HG03025 (cell line): Measurements from ENCODE around the gene TRAPPC6A.

Experiments
- ATAC-seq: cut with Tn5 transposase; IDR thresholded peaks from one replicate; pipeline ENCODE4 v1.9.1; 2021; ENCODE audit warnings: mild to moderate bottlenecking, moderate library complexity; ENCODE audit not compliant: unreplicated experiment, low FRiP score

Gene TRAPPC6A

DNA sequence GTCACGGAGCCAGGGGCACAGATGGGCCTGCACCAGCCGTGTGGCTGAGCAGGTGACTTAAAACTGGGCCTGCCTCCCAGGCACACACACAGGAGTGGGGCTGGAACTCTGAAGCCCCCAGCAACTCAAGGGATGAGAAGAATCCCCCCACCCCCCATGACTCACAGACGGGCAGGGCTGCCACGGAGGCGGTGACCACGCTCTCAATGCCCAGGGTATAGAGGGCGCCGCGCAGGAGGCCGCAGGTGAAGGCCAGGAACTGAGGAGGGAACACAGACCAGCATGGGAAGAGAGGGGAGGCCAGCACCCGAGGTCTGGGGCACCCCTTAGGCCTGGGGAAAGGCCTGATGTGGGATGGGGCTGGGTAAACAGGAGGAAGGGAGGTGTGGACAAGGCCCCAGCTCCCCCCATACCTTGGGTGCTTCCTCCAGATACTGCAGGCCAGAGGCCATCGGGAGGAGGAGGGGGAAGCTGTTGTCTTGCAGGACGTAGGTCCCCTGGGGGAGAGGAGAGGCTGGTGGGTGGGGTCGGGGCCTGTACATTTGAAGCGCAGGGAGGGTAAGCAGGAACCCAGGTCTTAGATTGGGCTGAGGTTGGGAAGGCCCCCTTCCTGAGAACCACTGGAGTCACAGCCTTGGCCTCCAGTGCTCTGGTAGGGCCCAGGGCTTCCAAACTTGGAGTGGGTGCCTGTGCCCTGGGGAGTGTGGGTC lies 14.1 kb downstream of the TRAPPC6A start:
- no peak for ATAC-seq

DNA sequence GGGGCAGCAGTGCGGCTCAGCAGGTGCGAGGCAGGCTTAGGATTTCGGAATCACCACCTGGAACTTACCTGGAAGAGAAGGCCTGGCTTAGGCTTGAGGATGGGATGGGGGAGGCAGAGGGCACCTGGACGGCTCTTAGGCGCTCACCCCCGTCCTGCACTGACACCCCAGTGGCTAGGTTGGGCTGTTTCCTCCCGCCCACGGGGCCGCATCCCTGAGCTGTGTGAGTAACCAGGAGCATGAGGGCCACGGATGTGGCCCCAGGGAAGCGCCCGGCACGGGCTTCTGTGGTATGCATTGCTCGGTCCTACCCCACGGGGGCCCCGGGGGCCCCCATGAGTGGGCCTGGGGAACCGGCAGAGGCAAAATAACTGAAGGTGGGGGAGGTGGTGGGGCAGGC lies 14.9 kb downstream of the TRAPPC6A start:
- ATAC-seq = no peak

DNA sequence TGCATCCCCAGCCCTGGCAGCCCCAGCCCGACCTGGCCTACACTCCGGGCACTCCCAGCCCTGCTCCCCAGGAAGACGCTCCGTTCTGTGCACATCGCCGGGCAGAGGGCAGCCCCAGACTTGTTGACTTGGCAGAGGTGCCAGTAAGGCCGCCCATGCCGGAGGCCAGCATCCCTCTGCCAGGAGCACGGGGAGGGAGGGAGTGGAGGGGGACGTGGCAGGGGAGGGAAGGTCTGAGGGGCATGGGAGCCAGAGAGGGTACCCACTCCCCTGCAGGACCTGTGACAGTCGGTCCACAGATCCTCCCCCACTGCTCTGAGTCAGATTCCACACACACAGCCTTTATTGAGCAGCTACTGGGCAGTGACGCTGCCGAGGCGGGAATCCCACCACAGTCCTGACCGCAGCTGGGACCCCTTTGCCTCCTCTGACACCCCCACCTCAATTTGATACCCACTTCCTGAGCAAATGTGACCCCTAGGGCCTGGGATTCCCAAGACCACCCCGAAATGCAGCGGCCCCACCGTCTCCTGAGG lies 15.4 kb downstream of the TRAPPC6A start:
- no peak for ATAC-seq

DNA sequence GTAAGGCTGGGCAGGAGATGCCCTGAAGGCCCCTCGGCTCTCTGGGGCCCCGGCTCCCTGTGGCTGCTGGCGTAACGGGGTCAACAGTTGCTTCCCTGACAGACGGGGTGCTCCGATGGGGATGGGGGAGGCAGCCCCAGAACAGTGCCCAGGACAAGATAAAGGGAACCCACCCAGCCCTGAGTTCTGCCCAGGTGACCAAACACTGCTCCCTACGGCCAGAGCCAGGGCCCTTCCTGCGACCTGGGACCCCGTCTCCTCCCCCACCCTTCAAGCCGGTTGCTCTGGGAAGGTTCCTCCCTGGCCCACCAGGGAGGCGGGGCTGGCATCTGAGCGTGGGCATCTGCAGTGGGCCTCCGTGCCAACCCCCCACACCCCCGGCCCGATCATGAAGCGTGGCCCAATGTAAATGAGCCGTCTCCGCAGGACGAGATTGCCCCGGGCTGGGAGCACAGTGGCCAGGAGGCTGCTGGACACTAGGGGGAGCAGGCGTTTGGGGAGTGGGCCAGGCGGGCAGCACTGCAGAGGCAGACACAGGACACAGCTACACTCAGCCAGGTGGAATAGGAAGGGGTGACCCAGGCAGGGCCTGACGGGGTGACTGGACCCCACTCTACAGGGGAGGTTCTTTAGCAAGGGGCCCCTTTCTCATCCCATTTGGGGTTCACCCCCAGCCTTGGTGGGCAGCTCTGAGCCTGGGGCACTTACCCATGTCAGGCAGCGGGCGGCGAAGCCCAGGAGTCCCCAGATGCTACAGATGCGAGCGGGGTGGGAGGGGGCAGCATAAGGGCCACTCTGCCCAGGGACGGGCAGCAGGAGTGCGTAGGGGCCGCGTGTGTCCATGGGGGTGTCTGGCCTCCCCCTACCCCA lies 16.1 kb downstream of the TRAPPC6A start:
- ATAC-seq = no peak

DNA sequence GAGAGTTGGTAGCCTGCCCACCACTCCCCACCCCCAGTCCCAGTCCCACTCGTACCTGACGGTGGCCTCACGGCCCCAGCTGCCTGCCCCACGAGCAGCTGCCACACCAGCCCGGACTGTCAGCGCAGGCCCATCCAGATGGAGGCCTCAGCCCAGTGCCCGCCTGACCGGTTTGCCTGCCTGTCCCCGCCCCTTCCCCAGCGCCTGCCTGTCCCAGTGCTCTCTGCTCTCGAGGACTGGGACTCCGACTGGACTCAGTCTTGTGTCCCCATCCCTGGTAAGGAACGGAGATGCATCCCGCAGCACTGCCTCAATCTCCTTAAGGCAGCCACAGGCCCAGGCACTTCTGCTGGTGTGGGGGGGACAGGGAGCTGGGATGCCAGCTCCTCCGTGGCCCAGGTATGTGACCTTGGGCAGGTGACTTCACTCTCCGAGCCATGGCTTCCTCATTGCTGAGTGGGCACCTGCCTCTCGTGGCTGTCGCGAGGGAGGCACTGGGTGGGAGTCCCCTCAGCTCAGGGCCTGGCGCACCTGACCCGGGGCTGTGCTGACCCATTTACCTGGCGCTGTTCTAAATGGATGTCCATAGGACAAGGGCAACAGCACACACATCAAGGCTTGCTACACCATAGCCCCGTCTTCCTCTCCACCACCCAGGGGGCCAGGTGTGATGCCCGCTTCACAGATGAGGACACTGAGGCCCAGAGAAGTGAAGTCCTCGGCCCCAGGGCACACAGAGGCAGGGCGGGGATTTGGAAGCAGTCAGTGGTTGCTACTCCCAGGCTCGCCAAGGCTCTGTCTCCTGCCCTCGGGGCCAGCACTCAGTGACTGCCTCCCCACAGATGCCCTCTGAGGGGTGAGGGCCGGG lies 16.9 kb downstream of the TRAPPC6A start, which contains the start of gene NKPD1:
TSS of gene NKPD1 (minus strand) at position 113 of the 868 bp plus-strand sequence. CDS start 832 bp downstream, outside the sequence.
- no peak for ATAC-seq

DNA sequence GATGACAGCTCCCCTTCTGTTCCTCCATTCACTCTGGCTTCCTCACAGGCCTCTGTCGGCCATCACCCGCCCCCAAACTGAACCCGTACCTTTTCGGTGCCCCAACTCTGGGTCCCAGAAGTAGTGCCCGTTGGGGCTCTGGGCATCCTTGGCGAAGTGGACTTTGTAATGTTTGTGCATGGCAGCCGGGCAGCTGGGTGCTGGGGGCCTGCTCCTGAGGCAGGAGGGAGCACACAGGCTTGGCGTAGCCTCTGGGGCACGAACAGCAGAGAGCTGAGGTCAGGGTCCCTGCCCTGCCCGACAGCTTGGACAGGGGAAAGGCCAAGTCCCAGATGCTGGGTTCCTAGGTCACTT lies 18.1 kb downstream of the TRAPPC6A start:
- ATAC-seq = no peak

DNA sequence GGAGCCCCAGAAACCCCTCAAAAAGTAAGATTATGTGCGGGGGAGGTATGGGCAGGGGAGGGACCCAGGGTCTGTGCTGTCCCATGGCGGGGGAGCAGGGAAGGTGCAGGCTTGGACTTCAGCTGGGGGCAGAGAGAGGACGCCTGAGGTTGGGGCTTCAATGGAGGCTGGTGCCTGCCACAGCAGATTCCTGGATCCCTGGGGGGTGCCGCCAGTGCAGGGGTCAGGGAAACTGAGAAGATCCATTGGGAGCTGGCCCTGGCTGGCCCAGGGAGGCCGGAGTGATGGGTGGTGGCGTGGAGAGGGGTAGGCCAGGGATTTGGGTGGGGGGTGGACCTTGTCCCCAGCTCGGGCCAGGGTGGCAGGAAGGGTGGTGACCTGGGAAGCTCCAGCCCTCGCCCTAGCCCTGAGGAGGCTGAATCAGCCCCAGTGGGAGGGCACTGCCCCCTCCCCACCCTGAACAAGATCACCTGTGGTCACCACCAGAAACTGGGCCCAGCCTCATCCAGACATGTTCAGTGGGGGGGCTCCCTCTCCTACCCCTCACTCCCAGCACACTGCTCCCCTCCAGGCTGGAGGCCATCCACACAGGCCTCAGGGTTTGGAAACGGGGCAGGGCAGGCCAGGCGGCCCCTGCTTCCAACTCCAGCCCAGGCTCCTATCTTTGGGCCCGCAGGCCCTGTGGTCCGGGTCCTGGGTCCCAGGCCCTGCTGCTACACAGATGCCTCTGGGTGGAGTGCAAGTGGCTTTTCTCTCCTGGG lies 18.6 kb downstream of the TRAPPC6A start:
- ATAC-seq = no peak

DNA sequence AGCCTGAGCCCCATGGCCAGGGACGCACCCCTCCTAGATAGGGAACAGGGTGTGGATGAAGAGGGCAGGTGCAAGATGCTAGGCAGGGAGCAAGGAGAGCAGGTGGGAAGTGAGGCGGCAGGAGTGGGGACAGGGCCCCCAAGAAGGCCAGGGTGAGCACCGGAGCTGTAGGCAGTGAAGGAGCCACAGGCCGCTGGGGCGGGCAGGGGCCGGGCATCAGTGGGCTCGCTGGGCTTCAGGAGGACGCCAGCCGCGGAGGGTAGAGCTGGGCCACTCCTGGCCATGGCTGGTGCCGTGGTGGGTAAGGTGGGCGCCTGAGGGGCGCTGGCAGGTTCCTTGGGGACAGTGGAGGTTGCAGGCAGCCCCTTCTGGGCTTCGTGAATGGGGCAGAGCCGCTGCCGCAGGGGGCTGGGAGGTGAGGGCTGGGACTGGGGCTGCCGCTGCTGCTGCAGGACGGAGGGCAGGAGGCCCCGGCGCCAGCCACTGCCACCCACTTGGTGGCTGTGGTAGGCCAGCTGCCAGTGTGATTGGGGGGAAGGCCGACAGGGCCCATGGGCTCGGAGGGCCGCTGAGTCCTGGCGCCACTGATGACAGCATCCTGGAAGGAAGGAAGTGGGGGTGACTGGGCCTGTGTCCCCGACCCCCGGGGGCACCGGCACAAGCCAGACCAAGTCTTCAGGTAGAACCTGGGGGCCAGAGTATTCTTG lies 19.4 kb downstream of the TRAPPC6A start:
- no peak for ATAC-seq

DNA sequence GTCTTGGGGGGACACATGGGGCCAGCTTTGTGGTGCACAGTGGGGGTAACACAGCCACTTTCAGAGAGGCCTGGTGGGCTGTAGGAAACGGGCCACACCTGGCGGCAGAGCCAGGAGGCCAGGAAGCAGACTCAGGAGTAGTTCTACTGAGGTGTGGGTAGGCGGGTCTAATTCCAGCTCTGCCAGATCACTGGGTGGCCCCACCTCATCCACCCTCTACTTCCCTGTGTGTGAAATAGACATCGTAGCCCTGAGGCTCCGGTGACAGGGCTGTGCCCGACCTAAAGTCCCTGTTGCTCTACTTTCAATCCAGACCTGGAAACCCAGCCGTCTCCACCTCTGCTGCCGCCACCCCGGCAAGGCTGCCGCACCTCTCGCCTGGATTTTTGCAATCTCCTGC lies 21.3 kb downstream of the TRAPPC6A start:
- no peak for ATAC-seq

DNA sequence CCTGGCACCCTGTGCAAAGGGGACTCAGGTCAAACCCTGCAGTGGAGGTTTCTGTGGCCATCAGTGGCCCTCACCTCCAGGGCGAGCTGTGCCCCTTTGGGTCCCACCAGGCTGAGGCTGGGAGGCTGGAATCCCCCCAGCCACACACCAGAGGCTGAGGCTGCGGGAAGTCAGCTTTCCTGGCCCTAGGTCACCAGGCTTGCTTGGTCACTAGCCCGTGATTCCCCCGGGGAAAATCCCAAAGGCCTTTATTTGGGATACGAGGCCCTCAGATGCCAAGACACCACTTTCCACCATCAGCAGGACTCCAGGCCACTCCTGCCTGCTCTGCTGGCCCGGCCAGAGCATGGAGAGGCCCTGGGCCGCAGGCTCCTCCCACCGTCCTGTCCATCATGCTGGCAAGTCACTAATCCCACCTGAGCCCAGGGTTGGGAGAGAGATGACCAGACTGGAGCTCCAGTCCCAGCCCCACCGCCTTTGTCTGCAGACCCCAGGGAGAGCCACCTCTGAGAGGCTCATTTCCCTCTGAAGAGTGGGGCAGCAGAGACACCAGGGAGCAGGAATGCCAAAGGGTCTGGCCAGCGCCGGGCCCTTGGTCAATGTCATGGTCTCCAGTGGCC lies 21.9 kb downstream of the TRAPPC6A start:
- ATAC-seq = no peak

DNA sequence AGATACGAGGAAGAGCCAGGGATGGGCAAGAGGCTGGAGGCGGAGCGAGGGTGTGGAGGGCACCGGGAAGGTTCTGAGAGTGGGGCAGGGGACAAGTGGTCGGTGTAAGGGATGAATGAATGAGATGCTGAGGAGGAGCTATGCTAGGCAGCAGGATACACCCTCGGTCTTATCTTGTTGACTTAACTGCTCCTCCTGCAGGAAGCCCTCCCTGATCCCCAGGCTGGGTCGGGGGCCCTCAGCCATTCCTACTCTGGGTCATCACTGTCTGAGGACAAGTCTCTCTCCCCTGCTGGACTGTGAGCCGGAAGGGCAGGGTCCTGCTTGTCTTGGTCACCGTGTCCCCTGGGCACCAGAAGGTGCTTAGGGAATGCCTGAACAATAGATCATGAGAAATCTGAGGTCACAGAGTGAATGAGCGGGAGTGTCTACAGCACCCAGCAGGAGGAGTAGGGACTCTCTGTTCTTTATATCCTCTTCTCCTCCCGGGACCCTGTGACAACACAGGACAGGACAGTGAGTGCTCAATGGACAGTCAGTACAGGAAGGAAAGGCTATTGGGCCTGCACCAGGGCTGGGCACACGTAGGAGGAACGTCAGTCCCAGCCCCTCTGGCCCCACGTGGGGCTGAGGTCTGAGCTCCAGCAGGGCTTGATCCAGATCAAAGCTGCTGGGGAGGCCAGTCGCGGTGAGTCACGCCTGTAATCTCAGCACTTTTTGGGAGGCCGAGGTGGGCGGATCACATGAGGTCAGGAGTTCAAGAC lies 23.8 kb downstream of the TRAPPC6A start:
- no peak for ATAC-seq

DNA sequence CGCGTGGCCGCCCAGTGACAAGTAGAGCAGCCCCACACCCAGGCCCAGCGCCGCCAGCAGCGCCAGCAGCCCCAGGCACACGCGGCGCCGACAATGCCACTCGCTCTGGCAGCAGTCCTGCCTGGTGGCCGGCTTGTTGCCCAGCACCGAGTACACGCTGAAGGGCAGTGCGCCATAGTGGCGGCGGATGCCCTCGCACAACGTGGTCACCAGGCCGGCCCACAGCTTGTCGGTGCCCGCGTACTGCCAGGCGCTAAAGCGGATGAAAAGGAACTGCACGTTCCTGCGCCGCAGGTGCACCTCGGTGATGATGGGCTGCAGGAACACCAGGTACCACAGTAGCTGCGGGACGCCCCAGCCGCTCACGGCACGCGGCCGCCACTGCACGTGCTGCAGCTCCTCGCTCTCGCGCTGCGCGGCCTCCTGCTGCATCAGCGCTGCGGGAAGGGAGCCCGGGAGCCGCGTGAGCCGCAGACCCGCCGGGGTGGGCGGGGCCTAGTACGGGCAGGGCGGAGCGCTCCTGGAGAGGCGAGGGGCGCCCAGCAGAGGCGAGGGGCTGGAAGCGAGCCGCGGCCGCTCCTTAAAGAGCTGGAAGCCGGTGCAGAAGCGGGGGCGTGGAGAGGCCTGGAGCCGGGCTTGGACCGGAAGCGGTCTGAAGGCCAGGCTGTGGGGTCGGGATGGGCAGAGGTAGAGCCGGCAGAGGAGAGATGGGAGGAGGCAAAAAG lies 24.5 kb downstream of the TRAPPC6A start:
- no peak for ATAC-seq

DNA sequence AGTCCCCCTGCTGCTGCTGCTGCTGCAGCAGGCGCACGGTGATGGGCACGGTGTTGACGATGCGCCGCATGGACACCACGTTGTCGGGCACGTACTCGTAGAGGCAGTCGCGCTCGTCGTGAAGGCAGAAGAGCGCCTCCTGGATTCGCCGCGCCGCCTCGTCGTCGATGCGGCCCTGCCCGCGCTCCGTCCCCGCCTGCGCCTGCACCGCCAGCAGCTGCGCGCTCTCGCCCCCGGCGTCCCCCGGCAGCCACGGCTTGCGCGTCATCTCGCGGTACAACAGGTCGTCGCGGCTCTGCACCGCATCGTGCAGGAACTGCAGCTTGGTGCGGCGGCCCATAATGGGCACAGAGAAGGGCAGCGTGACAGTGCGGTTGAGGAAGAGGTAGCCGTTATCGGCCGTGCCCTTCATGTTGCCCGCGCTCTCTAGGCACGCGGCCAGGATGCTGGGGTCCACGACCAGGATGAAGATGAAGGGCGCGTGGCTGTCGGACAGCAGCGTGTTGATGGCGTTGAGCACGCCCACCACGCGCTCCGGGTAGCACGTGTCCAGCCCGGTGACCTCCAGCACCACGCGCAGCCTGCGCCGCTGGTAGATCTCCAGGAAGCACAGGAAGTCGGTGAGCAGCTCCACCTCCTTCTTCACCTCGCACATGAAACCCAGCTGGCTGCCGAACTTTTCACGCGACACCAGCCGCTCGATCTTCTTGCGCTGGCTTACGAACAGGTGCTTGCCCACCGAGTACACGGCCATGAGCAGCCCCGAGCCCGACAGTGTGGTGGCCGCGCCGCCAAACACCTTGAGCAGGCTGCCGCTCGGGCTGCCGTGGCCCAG lies 25.3 kb downstream of the TRAPPC6A start:
- ATAC-seq = no peak

DNA sequence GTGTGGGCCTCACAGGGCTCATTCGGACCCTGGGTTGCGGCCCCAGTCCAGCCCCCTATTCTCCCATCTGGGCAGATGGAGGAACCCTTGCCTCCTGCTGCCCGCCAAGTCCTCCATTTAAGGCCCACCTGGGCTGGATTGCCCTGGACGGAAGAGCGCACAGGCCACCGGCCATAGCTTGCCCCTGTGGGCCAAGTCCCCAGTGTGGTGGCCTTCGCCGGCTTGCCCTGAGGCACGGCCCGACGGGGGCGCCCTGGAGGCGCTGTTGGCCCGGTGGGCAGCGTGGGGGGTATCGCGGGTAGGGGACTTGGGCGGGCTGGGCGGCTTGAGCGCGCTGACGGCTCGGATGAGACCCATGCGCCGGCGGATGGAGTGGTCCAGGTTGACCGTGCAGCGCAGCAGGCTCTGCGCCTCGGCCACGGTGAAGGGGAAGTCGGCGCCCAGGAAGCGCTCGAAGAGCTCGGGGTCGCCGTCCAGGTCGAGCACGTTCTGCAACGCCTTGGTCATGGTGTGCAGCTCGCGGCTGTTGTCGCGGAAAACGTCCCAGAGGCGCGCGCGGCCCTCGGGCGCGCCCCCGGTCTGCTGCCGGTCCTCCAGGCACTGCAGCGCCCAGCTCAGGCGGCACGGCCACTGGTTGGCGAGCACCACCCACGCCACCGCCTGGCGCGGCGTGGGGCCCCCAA lies 26.1 kb downstream of the TRAPPC6A start:
- ATAC-seq = no peak

DNA sequence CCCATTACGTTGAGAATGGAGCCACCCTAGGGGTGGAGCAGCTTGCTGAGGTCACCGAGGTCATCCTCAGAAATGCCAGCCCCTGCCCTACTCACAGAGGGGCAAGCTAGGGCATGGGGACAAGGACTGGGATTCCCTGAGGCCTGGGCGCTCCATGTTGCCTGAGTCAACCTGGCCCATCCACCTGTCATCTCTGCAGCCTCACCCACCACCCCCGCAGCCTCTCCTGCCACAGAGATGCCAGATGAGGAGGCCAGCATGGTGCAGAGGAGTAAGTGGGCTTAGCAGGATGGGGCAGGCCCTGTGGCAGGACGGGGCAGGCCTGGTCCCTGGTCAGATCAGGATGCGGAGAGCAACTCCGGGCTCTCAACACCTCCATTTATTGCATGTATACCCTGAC lies 26.7 kb downstream of the TRAPPC6A start:
- ATAC-seq = no peak

DNA sequence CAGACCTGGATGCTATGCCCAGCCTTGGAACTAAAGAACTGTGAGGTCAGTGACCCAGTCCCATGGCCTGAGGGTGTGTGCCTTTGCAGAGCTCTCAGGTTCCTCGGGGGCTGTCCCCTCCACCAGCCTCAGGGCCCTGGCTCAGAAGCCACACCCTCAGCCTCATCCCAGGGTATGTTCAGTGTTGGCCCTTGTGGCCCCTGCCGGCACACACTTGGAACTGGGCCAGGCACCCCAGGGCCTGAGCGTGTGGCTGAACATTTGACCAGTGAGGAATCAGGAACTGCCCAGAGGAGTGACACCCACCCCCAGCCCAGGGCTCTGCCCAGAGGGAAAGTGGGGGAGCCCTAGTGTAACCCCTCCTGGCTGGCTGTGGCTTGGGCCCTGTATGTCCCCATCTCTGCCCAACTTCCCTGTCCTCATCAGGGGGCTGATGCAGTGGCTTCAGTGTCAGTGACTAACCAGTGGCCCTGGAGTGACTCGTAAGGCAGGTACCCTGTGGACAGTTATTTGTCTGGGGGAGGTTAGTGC lies 27.2 kb downstream of the TRAPPC6A start:
- ATAC-seq = no peak
